GM19397 (cell line): ENCODE measurements around the gene PLEKHA1.

Experiments used
- ATAC-seq: cut with Tn5 transposase; IDR thresholded peaks from one replicate; pipeline ENCODE4 v1.9.1; 2021; ENCODE audit warnings: mild to moderate bottlenecking, moderate library complexity; ENCODE audit not compliant: unreplicated experiment

PLEKHA1 gene

DNA sequence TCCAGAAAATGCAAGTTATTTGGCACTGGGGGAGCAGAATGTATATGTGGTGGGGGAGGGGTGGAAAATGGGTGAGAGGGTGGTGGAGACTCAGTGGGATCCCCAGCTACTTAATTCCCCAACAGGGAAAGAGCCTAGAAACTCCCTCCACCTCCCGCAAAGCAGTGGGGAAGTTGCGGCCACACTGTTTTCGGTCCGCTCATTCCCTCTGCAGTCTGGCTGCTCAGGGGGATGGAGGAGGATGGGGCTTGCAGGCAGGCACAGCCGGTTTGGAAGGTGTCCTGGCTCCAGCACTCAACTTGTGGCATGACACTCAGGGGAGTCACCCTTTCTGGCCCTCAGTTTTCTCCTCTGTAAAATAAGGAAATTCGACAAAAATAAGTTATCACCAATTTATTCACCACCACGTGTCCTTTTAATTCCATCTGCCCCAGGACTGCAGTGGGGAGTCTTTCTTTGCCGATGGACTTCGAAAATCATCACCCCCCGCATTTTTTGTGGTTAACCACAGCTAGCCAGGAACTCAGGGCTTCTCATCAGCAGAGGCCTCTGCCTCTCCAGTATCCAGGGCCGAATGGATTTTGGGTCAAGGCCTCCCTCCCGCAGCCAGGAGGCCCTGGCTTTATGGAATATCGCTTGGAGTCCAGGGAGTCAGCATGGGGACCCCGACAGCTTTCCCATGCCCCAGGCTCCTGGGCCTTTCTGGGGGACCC is 85.2 kb downstream of the PLEKHA1 start:
- ATAC-seq, result no peak

DNA sequence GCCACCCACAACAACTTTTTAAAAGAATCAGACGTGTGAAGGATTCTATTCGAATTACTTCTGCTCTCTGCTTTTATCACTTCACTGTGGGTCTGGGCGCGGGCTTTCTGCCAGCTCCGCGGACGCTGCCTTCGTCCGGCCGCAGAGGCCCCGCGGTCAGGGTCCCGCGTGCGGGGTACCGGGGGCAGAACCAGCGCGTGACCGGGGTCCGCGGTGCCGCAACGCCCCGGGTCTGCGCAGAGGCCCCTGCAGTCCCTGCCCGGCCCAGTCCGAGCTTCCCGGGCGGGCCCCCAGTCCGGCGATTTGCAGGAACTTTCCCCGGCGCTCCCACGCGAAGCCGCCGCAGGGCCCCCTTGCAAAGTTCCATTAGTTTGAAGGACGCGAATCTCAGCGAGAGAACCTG is 86.4 kb downstream of the PLEKHA1 start:
- ATAC-seq, result no peak

DNA sequence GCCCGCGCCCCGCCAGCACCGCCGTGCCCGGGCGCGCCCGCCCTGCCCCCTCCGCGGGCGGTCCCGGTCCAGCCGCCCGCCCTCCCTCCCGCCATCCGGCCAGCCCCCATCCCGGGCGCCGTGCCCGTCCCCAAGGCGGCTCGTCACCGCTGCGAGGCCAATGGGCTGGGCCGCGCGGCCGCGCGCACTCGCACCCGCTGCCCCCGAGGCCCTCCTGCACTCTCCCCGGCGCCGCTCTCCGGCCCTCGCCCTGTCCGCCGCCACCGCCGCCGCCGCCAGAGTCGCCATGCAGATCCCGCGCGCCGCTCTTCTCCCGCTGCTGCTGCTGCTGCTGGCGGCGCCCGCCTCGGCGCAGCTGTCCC is 86.8 kb downstream of the PLEKHA1 start, which contains the start of gene HTRA1:
Gene HTRA1, plus strand, starts transcription at position 187 of the 362 bp plus-strand sequence. Its CDS starts 100 bp downstream, at position 287.
- ATAC-seq, result no peak

DNA sequence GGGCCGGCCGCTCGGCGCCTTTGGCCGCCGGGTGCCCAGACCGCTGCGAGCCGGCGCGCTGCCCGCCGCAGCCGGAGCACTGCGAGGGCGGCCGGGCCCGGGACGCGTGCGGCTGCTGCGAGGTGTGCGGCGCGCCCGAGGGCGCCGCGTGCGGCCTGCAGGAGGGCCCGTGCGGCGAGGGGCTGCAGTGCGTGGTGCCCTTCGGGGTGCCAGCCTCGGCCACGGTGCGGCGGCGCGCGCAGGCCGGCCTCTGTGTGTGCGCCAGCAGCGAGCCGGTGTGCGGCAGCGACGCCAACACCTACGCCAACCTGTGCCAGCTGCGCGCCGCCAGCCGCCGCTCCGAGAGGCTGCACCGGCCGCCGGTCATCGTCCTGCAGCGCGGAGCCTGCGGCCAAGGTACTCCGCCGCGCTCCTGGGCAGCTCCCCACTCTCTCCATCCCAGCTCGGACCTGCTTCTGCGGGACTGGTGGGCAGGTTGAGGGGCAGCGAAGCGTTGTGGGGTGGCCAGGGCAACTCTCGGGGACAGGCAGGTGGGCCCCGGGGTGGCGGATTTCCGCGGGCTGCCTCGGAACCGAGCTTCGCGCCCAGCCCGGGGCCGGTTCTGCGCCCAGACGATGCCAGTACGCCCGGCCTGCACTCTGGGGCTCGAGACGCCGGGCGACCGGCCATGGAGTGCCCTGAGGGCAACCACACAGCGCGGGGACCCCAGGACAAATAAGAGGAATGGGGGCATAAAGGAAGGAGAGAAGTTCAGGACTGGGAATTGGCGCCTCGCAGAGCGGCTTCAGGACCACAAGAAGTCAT is 87.4 kb downstream of the PLEKHA1 start:
- no peak for ATAC-seq

DNA sequence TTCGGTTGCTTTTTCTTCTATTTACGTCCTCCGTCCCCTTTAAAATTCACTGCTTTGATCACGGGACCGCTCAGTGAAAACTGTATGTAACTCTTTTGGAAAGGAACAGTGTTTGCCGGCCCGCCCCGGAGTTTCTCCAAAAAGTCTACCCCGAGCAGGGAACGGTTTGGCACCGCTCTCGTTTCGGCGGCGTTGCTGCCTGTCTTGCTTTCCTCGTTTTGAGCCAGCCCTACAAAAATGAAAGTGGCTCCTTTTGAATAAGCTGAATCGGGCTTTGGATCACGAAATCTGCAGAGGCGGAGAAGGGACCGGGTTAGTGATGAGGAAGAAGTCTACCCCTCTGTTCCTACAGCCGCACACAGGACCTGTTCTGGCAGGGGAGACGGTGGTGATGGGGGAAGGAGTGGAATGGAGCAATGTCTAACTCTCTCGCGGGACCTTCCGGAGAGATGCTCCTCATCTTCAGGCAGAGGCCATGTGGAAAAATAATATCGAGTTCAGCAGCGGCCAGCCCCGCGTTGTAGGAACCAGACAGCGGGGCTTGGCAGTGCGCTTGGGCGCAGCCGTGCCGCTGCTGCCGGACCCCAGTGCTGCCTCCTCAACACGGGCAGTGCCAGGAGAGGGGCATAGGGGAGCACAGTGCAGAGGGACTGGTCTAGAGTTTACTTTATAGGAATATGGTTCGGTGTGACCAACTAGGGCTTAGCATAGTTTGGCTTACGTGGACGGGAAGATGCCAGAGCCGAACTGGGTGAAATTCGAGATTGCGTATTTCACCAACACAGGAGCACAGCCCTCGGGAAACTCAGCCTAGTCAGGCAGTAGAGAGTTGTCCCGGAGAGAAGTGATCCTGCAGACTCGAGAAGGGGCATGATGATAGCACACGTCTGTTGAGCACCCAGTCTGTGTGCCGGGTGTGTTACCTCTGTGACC is 88.3 kb downstream of the PLEKHA1 start:
- ATAC-seq, result no peak

DNA sequence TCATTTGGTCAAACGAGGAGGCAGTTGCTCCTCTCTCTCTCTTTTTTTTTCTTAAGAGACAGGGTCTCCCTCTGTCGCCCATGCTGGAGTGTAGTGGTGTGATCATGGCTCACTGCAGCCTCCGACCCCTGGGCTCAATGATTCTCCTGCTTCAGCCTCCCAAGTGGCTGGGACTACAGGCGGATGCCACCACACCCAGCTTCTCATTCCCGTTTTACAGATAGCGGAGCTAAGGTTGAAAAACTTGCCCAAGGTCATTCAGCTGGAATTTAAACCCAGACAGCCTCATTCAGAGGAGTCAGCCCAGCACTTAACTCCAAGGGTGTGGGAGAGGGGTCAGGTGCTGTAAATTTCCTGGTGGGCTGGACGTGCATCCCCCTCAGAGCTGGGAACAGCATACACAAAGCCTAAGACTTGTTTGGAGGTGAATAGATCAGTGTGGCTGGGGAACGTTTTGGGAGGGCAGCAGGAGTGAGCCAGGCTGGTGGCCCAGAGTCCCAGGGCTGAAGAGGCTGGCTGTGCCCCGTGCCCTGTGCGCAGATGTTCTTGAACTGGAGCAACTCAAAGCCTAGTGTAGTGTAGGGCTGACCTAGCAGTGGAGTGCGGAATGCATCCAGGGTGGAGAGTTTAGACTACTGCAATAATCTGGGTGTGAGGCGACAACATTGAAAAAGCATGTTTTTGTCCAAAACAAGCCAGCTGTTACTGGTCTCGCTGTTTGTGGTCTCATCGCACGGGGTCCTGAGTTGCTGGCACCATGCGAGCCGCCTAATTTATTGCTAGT is 89.2 kb downstream of the PLEKHA1 start:
- ATAC-seq, result no peak

DNA sequence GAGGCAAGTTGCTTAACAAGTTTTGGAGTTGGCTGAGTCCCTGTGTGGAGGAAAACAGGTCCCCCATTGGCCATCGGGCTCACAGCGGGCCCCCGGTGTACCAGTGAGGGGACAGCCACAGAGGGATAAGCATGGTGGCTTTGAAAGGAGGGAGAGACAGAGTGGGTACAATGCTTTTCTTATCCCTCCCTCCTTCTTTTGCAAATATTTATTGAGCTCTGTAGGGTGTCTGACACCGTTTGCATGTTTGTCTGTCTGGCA is 89.7 kb downstream of the PLEKHA1 start:
- no peak for ATAC-seq

DNA sequence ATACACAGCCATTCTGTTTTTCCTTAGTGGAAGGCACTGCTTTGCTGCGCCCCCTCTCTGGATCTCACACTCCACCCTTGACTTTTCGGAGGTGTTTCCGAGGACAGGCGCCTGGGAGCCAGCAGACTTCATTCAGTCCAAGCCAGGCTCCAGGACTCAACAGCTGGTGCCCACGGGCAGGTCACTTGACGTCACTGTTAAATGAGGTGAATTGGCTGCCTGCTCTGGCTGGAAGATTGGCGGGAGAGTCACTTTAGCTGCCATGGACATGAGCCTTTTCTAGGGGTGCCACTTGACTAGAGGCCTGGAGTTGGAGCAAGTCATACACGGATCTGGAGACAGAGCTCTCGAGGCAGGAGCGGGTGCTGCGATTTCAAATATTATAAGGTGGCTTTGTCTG is 90.1 kb downstream of the PLEKHA1 start:
- no peak for ATAC-seq

DNA sequence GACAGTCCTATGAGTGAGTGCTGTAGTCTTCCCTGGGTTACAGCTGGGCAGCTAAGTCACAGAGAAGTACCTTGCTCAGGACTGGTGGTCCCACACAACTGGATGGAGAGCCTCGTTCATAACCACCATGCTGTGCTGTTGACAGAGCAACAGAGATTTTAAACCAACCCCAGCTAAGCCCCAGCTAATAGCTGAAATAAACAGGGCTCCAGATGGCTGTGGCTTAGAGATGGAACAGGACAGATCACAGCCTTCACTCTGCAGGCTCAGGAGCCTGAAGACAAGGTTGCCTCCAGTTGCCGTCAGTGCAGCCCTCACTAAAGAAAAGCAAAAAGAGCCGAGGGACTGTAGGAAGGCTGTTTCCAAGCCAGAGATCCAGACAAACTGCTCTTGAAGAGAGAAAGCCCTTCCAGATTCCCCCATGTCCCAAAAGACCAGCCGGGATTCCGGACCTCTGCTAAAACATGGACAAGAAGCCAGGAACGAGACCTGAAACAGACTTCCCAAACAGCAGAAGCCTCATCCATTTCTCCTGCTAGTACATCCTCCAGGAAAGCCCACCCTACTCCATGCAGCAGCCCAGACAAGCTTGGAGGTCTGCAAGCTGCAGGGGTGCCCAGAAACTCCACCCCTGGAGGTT is 91.0 kb downstream of the PLEKHA1 start:
- no peak for ATAC-seq

DNA sequence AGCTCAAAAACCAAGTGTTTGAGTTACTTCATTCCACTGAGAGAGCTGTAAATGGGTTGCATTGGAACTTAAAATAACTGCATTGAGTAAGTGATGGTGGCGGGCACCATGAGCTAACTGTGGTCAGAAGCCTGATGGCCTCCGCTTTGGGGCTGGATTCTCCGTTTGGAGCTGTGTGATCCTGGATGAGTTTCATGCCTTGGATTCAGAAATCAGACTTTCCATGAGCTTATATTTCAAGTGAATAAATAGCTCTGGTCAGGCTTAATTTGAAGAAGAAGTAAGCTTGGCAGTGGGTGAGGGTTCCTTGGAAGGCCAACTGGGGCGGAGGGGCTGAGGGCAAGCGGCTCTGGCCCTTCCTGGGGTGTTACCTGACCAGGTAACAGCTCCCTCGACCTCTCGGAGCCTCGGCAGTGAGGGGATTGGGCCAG is 92.5 kb downstream of the PLEKHA1 start:
- no peak for ATAC-seq

DNA sequence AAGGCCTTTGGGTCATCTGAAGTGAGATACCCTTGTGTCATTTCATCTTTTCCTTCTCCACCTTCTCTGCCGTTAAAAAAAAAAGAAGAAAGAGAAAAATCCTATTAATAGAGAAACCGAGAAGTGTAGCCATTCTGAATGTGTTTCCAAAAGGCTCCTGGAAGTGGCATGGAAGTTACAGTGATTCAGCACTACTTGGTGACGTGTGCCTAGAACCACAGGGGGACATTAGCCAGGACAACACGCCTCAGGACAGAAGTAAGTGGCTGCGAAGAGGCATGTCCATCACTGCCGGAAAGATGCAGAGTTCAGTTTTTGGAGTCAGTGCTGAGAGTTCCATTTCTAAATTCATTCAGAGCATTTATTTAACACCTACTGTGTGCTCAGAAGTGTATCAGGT is 93.2 kb downstream of the PLEKHA1 start:
- no peak for ATAC-seq

DNA sequence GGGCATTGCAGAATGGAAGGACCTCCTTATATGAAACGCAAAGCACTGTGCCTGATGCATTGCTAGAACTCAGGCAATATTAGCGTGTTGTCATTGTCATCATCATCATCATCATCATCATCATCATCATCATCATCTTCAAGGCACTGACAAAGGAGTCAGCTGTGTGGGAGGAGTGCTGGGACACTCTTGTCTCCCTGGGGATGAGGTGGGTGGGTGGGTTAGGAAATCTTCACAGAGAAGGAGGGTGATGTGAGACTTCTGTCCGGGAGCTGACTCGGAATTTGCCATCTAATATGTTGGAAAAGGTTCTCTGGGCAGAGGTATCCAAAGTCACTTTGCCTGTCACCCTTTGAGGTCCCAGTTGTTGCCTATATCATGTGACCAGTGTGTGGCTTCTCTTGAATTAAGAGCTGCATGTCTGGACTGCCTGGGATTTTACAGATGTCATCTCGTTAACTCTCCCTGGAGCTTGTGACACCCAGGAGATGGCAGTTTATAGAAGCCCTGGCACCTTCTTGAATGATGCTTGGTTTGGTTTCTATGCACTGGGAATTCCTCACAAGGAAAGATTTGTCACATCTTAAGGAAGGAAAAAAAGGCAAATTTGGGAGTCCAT is 93.9 kb downstream of the PLEKHA1 start:
- ATAC-seq, result no peak

DNA sequence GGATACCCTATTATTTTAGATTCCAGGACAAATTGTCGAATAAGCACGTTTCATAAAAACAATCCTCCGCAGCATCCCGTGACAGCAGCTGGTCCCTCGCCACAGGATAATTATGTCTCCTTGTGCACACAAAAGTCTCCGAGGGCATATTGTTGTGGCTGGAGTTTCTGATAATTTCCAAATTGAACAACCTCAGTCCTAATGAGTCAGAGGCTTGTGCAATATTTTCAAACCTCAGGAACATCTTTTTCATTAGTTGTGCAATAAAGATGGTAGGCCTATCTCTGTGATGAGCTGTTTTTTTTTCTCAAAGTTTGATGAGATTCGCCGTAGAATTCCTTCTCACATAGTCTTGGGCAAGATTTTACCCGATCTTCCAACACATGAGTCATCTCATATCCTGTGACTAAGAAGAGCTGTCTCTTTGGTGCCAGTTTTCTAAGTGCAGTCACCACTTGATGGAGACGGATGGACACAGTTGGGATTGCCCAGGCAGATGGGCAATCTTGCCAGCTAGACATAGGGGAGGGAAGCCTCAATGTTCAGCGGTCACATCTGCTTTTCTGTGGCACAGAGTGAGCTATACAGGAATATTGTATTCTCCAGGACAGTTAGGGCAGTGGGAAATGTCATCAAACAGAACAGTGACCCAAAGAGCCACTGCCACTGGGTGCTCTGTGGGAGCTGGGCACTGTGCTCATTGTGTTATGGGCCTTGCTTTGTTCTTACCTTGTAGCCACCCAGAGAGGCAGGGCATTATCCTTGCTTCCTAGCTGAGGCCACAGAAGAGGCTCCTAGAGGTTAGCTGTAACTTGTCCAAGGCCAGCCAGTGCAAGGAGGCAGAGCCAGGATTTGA is 94.6 kb downstream of the PLEKHA1 start:
- ATAC-seq, result no peak

DNA sequence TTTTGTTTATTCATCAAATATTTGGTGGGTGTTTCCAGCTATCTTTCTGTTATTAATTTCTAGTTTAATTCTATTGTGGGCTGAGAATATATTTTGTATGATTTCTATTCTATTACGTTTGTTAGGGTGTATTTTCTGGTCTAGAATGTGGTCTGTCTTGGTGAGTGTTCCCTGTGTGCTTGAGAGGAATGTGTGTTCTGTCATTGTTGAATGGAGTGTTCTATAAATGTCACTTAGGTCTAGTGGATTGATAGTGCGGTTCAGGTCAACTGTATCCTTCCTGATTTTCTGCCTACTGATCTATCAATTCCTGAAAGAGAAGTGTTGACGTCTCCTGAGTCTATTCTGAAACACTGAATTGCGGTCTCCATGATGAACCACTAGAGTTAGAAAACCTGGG is 95.3 kb downstream of the PLEKHA1 start:
- ATAC-seq, result no peak

DNA sequence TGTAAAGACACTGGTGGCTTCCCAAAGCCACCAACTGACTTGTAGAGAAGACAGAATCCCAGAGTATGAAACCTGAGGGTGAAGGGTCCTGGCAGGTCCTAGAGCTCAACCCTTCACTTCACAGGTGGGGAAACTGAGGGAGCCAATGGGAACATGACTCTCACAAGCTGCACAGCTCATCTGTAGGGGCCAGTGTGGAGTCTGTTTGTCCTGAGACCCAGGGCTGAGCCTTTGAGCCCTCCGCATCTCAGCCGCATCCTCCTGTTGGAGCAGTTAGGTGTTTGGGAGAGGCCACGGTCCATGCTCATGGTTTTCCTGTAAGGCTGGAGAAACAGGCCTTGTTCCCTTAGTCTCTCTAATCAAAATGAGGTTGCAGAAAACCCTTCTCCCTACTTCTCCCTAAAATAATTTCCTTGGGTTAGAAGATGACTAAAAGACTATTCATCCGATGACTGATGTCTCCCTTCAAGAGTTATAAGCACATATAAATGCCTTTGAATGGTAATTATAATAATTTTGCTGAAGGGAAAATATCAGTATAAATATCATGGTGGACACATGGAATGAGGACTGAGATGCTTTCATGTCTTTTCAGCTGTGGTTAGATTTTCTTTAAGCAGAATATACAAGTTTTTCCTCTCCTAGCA is 97.1 kb downstream of the PLEKHA1 start:
- ATAC-seq, result no peak

DNA sequence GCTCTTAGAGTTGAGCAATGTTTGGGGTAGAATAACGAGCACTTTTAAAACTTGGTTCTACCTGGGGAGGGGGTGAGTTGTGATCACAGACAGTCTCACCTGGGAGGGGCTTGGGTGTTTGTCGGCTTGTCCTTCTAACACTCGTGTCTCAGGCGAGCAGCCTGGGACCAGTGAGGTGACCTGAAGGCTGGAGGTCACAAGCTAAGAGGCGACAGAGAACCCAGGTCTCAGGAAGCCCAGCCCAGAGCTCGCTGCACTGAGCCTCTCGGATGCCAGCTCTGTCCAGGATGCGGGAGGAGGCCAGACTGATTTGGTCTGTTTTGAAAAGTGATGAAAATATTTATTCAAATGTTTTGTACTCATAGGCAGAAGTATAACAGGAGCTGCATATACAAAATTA is 98.6 kb downstream of the PLEKHA1 start:
- no peak for ATAC-seq

DNA sequence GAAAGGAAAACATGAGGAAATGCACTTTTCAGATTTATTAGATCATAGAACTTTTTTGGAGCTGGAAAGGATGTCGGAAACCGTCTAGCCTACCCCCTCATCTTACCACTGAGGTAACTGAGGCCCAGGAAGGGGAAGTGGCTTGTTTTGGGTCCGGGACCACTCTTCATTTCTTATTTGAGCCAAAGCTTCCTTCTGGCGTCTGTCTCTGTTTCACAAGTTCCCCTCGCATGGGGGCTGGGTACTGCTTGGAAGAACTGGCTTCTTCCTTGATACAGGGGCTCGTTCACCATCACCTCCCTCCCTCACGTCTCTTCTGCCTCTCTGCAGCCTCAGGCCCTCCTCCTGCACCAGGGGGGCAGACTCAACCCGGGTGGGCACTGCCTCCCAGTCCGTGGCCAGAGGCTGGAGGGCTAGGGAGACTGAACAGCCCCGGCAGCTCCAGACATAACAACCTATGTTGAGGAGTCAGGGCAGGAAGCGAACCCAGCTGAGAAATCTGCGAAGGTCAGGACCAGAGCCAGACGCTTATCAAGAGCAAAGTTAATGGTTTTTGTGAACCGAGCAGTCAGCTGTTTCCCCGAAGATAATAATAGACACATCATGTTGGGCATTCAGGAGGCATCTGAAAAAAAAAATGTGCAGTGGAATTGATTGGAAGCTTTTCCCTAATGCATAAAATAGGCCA is 99.8 kb downstream of the PLEKHA1 start:
- ATAC-seq, result no peak

DNA sequence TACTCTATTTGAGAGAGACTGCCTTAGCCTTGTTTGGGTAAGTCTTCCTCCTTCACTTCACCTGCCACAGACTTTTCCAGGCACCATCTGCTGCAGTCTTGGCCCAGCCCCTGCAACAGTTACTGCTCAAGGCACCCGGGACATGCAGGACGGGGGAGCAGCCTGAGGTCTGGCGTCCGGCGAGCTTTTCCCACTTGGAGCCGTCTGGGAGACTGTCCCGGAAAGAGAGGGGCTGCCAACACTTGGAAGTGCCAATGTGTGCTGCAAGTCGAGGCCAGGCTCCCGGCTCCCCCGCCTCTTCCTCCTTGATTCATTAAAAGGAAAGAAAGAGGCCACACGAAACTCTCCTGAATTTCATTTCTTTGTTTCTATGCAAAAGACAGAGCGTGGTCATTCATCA is 100.6 kb downstream of the PLEKHA1 start:
- no peak for ATAC-seq
